GM21737 (cell line): Measurements from ENCODE around the gene SAMD9.
"Not testable (repeated sequence)": the region's sequence is repeated elsewhere in the genome, so short reads cannot be mapped to it uniquely, and the experiment has no call there.

Experiments used
- ATAC-seq: cut with Tn5 transposase; IDR thresholded peaks from one replicate; pipeline ENCODE4 v1.9.1; 2021; ENCODE audit warnings: mild to moderate bottlenecking, moderate library complexity; ENCODE audit not compliant: unreplicated experiment

SAMD9 gene

GRCh38 chr7:93120592-93121549 lies 3.1 kb upstream of the SAMD9 start:
- ATAC-seq = no peak

GRCh38 chr7:93119191-93119905 lies 1.6 kb upstream of the SAMD9 start:
- ATAC-seq = no peak

GRCh38 chr7:93117327-93117726 lies 452 bp downstream of the SAMD9 start:
- ATAC-seq = no peak

- no peak for ATAC-seq
Observed at GRCh38 chr7:93115796-93116195, 2.0 kb downstream of the SAMD9 start.

- no peak for ATAC-seq
Observed at GRCh38 chr7:93108003-93108402, 9.8 kb downstream of the SAMD9 start.

- no peak for ATAC-seq
Observed at GRCh38 chr7:93097388-93097787, 20.4 kb downstream of the SAMD9 start.

- ATAC-seq = no peak
Observed at GRCh38 chr7:93092757-93093370, 24.9 kb downstream of the SAMD9 start.

GRCh38 chr7:93073357-93073756 lies 44.4 kb downstream of the SAMD9 start:
- not testable (repeated sequence) for ATAC-seq

- ATAC-seq = no peak
Observed at GRCh38 chr7:93062599-93062998, 55.2 kb downstream of the SAMD9 start.

GRCh38 chr7:93060865-93061264 lies 56.9 kb downstream of the SAMD9 start:
- ATAC-seq = no peak

GRCh38 chr7:93060025-93060424 lies 57.8 kb downstream of the SAMD9 start:
- no peak for ATAC-seq

- ATAC-seq = not testable (repeated sequence)
Observed at GRCh38 chr7:93056621-93057020, 61.2 kb downstream of the SAMD9 start.

- no peak for ATAC-seq
Observed at GRCh38 chr7:93055543-93056107, 62.2 kb downstream of the SAMD9 start.

GRCh38 chr7:93054975-93055374 lies 62.8 kb downstream of the SAMD9 start:
- ATAC-seq = no peak

GRCh38 chr7:93053949-93054943 lies 63.5 kb downstream of the SAMD9 start:
- ATAC-seq = no peak

GRCh38 chr7:93053209-93053948 lies 64.4 kb downstream of the SAMD9 start:
- no peak for ATAC-seq

GRCh38 chr7:93051660-93052059 lies 66.1 kb downstream of the SAMD9 start:
- no peak for ATAC-seq
